Right lobe of liver (tissue), 6 donors: Measurements from ENCODE around the gene ZDHHC21. TPM values are rescaled to one million over a fixed set of nuclear protein-coding genes. Genes with fewer than 3 reads are reported as not detected.
A peak's percentile ranks its signal among the peaks of the same experiment; 100 is the strongest.

Experiments used
- ATAC-seq, 4 donors: fragments of 200-7000 bp; cut with Tn5 transposase; one replicate each; pipeline ENCODE4 v1.9.1; 2020; ENCODE audit warnings: mild to moderate bottlenecking in 4 of 4, moderate library complexity in 4 of 4
- DNase-seq, 3 donors: peaks; one replicate each; pipeline ENCODE4 v3.0.0-alpha.2; 2020
- H3K27ac ChIP-seq, 3 donors: fragments of 200-600 bp; one replicate each; pipeline ENCODE4 v1.8.0; 2022
- H3K27me3 ChIP-seq, 2 donors: fragments of 200-600 bp; one replicate each; pipeline ENCODE4 v1.8.0; 2022
- H3K36me3 ChIP-seq, 4 donors: fragments of 200-600 bp; sonication (generic) in 1 of 4; one replicate each; pipeline versions ENCODE4 v1.5.1 to v1.8.0; 2017 to 2022; ENCODE audit warnings: control low read depth in 1 of 4
- H3K4me1 ChIP-seq, 4 donors: fragments of 200-600 bp; sonication (generic) in 1 of 4; one replicate each; pipeline versions ENCODE4 v1.5.1 to v1.8.0; 2017 to 2022; ENCODE audit warnings: control low read depth in 1 of 4
- H3K4me3 ChIP-seq, 3 donors: fragments of 200-600 bp; one replicate each; pipeline ENCODE4 v1.8.0; 2022
- H3K9me3 ChIP-seq, 4 donors: fragments of 200-600 bp; sonication (generic) in 1 of 4; one replicate each; pipeline versions ENCODE4 v1.5.1 to v1.8.0; 2017 to 2022; ENCODE audit warnings: control low read depth in 1 of 4
- POLR2A ChIP-seq: fragments of 450-650 bp; IDR thresholded peaks from one replicate; pipeline ENCODE4 v1.6.1; 2017; ENCODE audit warnings: antibody characterized with exemption, mild to moderate bottlenecking
- WGBS: methylation state at CpG from one replicate; pipeline ENCODE4 v1.1.6; 2018; ENCODE audit warnings: low coverage, low lambda C conversion rate; ENCODE audit not compliant: insufficient coverage; ENCODE audit errors: missing lambda C conversion rate; 5-methylcytosine and 5-hydroxymethylcytosine counted together
- intact Hi-C, 2 donors: fragments of 100-400 bp; cut with DNase I; formaldehyde crosslinking; loops; one replicate each; pipeline versions ENCODE4 v1.11.2 to v1.14.1; 2022
- total RNA-seq, 6 experiments: library from RNA; depleted of rRNA in 2 of 6; stranded (reverse); fragments of >200 nt in 2 of 6; fragmentation: NEBNext Ultra II Directional in 3 of 6; extraction: Animal tissue kit (Norgen Biotek cat#: 25700) in 3 of 6; gene quantifications; one replicate each; pipeline versions ENCODE4 v1.1.0 to v1.2.4, GENCODE V29; 2016 to 2023
- TF ChIP-seq, protein P1 (sequence below), 4 donors: fragments of 200-600 bp in 3 of 4; fragments of 450-650 bp in 1 of 4; IDR thresholded peaks; one replicate each; pipeline versions ENCODE4 v1.5.1 to v1.8.0; 2016 to 2022; ENCODE audit warnings: antibody characterized with exemption in 4 of 4, mild to moderate bottlenecking in 2 of 4
- donor health status: DM: no; HTN: yes; CAD: no.
- donor health status: DM: no; HTN: no; CAD: no.
- donor health status: DM: no; HTN: no; CAD: no.
- donor health status: DM: no; HTN: yes; CAD: no.
- donor health status: DM: no; HTN: yes; CAD: no.

Gene ZDHHC21
- total RNA-seq, 6 experiments from 2014 or later, result 2.7 to 5.3 (median 4.5) TPM

DNA sequence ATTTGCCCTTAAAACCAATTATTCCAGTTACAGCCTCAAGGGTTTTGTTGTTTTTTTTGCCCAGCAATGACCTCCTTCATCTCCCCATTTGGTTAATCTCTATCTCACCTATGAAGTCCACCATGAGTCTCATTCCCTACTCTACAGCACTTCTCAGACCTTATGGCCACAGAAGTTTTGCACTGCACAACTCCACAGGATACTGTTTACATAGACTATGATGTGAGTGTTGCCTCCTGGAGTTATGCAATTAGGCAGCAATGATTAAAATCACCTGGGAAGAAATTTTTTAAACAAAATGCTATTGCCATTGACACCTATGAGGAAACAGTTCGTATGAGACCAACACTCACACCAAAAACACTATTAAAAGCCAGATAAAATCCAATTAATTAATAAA is 39.7 kb downstream of the ZDHHC21 start:
- Histone ChIP-seq H3K4me3 (no peak overlapping the region), H3K9me3 (peaks cover 0 to 4% (median 0%) of the 10 kb centered on the region in 4 donors), H3K27ac (no peak overlapping the region), H3K4me1 (no peaks in the 10 kb centered on the region), H3K27me3 (no peaks in the 10 kb centered on the region), H3K36me3 (no peaks in the 10 kb centered on the region)
- WGBS, result 81% methylated on average over 1 of the region's 1 CpG
- TF ChIP-seq, protein P1, sequence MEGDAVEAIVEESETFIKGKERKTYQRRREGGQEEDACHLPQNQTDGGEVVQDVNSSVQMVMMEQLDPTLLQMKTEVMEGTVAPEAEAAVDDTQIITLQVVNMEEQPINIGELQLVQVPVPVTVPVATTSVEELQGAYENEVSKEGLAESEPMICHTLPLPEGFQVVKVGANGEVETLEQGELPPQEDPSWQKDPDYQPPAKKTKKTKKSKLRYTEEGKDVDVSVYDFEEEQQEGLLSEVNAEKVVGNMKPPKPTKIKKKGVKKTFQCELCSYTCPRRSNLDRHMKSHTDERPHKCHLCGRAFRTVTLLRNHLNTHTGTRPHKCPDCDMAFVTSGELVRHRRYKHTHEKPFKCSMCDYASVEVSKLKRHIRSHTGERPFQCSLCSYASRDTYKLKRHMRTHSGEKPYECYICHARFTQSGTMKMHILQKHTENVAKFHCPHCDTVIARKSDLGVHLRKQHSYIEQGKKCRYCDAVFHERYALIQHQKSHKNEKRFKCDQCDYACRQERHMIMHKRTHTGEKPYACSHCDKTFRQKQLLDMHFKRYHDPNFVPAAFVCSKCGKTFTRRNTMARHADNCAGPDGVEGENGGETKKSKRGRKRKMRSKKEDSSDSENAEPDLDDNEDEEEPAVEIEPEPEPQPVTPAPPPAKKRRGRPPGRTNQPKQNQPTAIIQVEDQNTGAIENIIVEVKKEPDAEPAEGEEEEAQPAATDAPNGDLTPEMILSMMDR (IDR thresholded peaks at IDR 0.05), result no peak
- TF ChIP-seq POLR2A, result no peak
- peak in 3 of 4 donors; percentile 57 to 72 (median 61) for ATAC-seq
- no peak for DNase-seq
- intact Hi-C loops, result no loop called here

DNA sequence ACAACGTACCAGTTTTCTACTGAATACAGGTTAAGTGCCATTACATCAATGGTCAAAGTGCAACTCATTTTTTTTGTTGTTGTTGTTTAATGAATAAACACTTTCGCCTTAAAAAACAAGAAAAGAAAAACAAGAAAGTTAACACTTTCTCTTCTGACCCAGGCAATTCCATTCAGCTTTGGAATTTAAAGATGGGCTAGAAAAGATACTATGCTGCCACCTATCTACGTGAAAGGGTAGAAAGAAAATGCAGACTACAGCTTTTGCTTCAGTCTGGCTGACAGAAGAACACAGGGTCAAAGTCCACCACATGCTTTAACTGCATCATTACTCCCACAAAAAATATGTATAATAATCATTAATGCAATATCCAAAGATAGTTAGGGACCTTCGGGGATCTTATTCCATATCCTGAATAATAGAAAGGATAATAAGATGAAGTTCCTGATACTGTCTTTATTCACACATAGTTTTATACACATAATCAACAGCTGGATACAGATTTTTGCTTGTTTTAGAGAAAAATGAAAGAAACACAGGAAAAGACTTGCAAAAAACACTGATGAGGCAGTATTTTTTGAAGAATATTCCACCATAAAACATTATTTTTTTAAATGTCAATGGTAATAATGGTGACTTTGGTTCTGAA is 40.4 kb downstream of the ZDHHC21 start:
- Histone ChIP-seq H3K4me3 (no peak overlapping the region), H3K36me3 (no peaks in the 10 kb centered on the region), H3K9me3 (peaks cover 0 to 4% (median 0%) of the 10 kb centered on the region in 4 donors), H3K27ac (no peak overlapping the region), H3K4me1 (no peaks in the 10 kb centered on the region), H3K27me3 (no peaks in the 10 kb centered on the region)
- TF ChIP-seq, protein P1 (IDR thresholded peaks at IDR 0.05), result peak; percentile 49 to 58 (median 52)
- no peak for TF ChIP-seq POLR2A
- ATAC-seq (peak; percentile 91 to 98 (median 96)), DNase-seq (no peak)
- intact Hi-C loops, result no loop called here
- 47% methylated on average over 4 of the region's 4 CpGs for WGBS

DNA sequence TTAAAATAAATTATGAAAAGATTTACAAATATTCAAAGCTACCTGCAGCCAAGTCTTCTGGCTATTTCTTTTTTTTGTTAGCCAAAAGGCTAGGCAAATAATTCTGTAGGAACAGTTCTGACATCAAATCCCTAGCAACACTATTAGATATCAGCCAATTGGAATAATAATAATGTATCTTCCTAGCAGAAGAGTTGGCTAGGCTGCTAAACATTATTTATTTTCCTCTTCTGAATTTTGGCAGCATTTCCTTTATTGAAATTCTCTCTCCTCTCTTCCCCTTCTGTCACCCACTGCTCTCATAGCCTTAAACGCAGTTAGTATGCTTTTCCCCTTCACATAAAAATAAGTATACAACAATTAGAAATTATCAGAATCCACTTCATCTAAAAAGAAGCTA is 42.6 kb downstream of the ZDHHC21 start:
- Histone ChIP-seq H3K4me1 (no peaks in the 10 kb centered on the region), H3K4me3 (no peak overlapping the region), H3K36me3 (no peaks in the 10 kb centered on the region), H3K9me3 (peaks cover 0 to 4% (median 0%) of the 10 kb centered on the region in 4 donors), H3K27me3 (no peaks in the 10 kb centered on the region), H3K27ac (no peak overlapping the region)
- intact Hi-C loops, result no loop called here
- ATAC-seq (no peak), DNase-seq (no peak)
- WGBS, result 94% methylated on average over 1 of the region's 1 CpG
- TF ChIP-seq POLR2A, result no peak
- TF ChIP-seq, protein P1 (IDR thresholded peaks at IDR 0.05), result no peak

DNA sequence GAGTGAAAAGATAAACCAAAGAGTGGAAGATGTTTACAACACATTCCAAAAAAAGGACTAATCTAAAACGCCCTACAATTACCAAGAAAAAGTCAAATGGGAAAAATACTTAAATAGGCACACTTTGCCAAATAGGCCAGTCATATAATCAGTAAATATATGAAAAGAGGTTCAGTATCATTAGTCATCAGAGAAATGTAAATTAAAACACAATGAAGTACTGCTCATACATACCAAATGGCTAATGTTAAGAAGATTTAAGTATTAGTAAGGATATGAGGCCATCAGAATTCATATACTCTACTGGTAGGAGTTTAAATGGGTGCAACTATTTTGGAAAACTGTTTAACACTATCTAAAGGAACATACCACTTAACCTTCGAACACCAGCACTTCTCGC is 47.6 kb downstream of the ZDHHC21 start:
- Histone ChIP-seq H3K4me3 (no peak overlapping the region), H3K27me3 (no peaks in the 10 kb centered on the region), H3K9me3 (no peaks in the 10 kb centered on the region), H3K27ac (no peak overlapping the region), H3K36me3 (no peaks in the 10 kb centered on the region), H3K4me1 (no peaks in the 10 kb centered on the region)
- DNase-seq, result no peak
- intact Hi-C loops, result no loop called here
- TF ChIP-seq POLR2A, result no peak
- TF ChIP-seq, protein P1 (IDR thresholded peaks at IDR 0.05), result no peak
- 90% methylated on average over 3 of the region's 3 CpGs for WGBS
- no peak for ATAC-seq
